Muscle of leg (tissue), 11 donors: Measurements from ENCODE around the gene HIPK2. TPM values are rescaled to one million over a fixed set of nuclear protein-coding genes. Genes with fewer than 3 reads are reported as not detected.

Experiments
- DNase-seq: peaks from one replicate; pipeline ENCODE4 v3.0.0; 2013
- H3K27ac ChIP-seq: one replicate; pipeline ENCODE4 v1.5.1; 2013; ENCODE audit warnings: mild to moderate bottlenecking, low read length, control low read depth
- H3K27me3 ChIP-seq: one replicate; pipeline ENCODE4 v1.6.1; 2013; ENCODE audit warnings: low read length; ENCODE audit not compliant: control insufficient read depth, insufficient read depth
- H3K36me3 ChIP-seq: one replicate; pipeline ENCODE4 v1.6.1; 2013; ENCODE audit warnings: low read length; ENCODE audit not compliant: control insufficient read depth, insufficient read depth
- H3K4me1 ChIP-seq: one replicate; pipeline ENCODE4 v1.6.1; 2013; ENCODE audit warnings: low read length; ENCODE audit not compliant: control insufficient read depth, insufficient read depth
- H3K4me3 ChIP-seq: one replicate; pipeline ENCODE4 v1.5.1; 2013; ENCODE audit warnings: low read length, control low read depth
- H3K9me3 ChIP-seq: replicated peaks from 2 replicates; pipeline ENCODE4 v1.6.1; 2013; ENCODE audit warnings: low read depth, low read length; ENCODE audit not compliant: control insufficient read depth
- WGBS: methylation state at CpG from one replicate; pipeline ENCODE4 v1.1.5; 2013; ENCODE audit warnings: missing lambda C conversion rate; ENCODE audit not compliant: insufficient coverage; 5-methylcytosine and 5-hydroxymethylcytosine counted together
- polyA plus RNA-seq, 8 donors: library from polyadenylated mRNA; unstranded; fragments of 120-200 nt; gene quantifications; one replicate each; pipeline versions ENCODE4 v1.2.1 to v1.2.3, GENCODE V29; 2013; ENCODE audit warnings: inconsistent platforms in 1 of 8, low replicate concordance in 1 of 8; ENCODE audit not compliant: insufficient read length in 8 of 8, insufficient read depth in 1 of 8
- total RNA-seq: library from RNA; stranded (reverse); fragments of 120-200 nt; gene quantifications from one replicate; pipeline ENCODE4 v1.2.4, GENCODE V29; 2013

Gene HIPK2
- total and polyA plus RNA-seq, 9 donors, result 6.6 to 14.2 (median 10.3) TPM

- Histone ChIP-seq H3K27ac (no peak overlapping the region), H3K9me3 (no peaks in the 10 kb centered on the region), H3K4me3 (no peak overlapping the region), H3K4me1 (peaks cover 16% of the 10 kb centered on the region), H3K27me3 (no peaks in the 10 kb centered on the region), H3K36me3 (peaks cover 5% of the 10 kb centered on the region)
- 87% methylated on average over 10 of the region's 11 CpGs for WGBS
- no peak for DNase-seq
These were observed 24.1 kb downstream of the HIPK2 start for GRCh38 chr7:139753693-139754111.

GRCh38 chr7:139753081-139753692 is 24.6 kb downstream of the HIPK2 start:
- H3K4me1 ChIP-seq, result peaks cover 16% of the 10 kb centered on the region
- no peaks in the 10 kb centered on the region for H3K9me3 ChIP-seq
- no peak overlapping the region for H3K4me3 ChIP-seq
- WGBS, result 63% methylated on average over 3 of the region's 7 CpGs
- no peak for DNase-seq
- peaks cover 5% of the 10 kb centered on the region for H3K36me3 ChIP-seq
- H3K27ac ChIP-seq, result no peak overlapping the region
- no peaks in the 10 kb centered on the region for H3K27me3 ChIP-seq

GRCh38 chr7:139752604-139753003 is 25.2 kb downstream of the HIPK2 start:
- peaks cover 16% of the 10 kb centered on the region for H3K4me1 ChIP-seq
- DNase-seq, result no peak

GRCh38 chr7:139752148-139752547 is 25.6 kb downstream of the HIPK2 start:
- peaks cover 16% of the 10 kb centered on the region for H3K4me1 ChIP-seq

More at GRCh38 chr7:139752604-139753003, 25.2 kb downstream of the HIPK2 start:
- Histone ChIP-seq H3K36me3 (peaks cover 5% of the 10 kb centered on the region), H3K27me3 (no peaks in the 10 kb centered on the region), H3K4me3 (no peak overlapping the region), H3K27ac (no peak overlapping the region), H3K9me3 (no peaks in the 10 kb centered on the region)
- no CpG with 5 or more reads among the region's 5 CpGs for WGBS

GRCh38 chr7:139750459-139751095 is 27.2 kb downstream of the HIPK2 start:
- 89% methylated on average over 1 of the region's 6 CpGs for WGBS
- no peaks in the 10 kb centered on the region for H3K27me3 ChIP-seq
- H3K27ac ChIP-seq, result no peak overlapping the region
- no peak for DNase-seq
- H3K4me3 ChIP-seq, result no peak overlapping the region
- H3K9me3 ChIP-seq, result no peaks in the 10 kb centered on the region
- peaks cover 22% of the 10 kb centered on the region for H3K4me1 ChIP-seq
- H3K36me3 ChIP-seq, result peaks cover 5% of the 10 kb centered on the region

More at GRCh38 chr7:139752148-139752547, 25.6 kb downstream of the HIPK2 start:
- DNase-seq, result no peak
- Histone ChIP-seq H3K36me3 (peaks cover 5% of the 10 kb centered on the region), H3K27ac (no peak overlapping the region), H3K27me3 (no peaks in the 10 kb centered on the region), H3K9me3 (no peaks in the 10 kb centered on the region), H3K4me3 (no peak overlapping the region)
- 70% methylated on average over 5 of the region's 5 CpGs for WGBS

- no peak overlapping the region for H3K4me3 ChIP-seq
- H3K27ac ChIP-seq, result no peak overlapping the region
- WGBS, result 95% methylated on average over 6 of the region's 10 CpGs
- no peaks in the 10 kb centered on the region for H3K9me3 ChIP-seq
- H3K4me1 ChIP-seq, result peaks cover 23% of the 10 kb centered on the region
- no peaks in the 10 kb centered on the region for H3K27me3 ChIP-seq
- no peak for DNase-seq
- no peaks in the 10 kb centered on the region for H3K36me3 ChIP-seq
These were observed 28.3 kb downstream of the HIPK2 start for GRCh38 chr7:139749545-139749944.

- Histone ChIP-seq H3K4me1 (peaks cover 22% of the 10 kb centered on the region), H3K4me3 (no peak overlapping the region), H3K36me3 (no peaks in the 10 kb centered on the region), H3K9me3 (no peaks in the 10 kb centered on the region), H3K27me3 (no peaks in the 10 kb centered on the region), H3K27ac (no peak overlapping the region)
- no peak for DNase-seq
- 100% methylated on average over 1 of the region's 5 CpGs for WGBS
These were observed 28.9 kb downstream of the HIPK2 start for GRCh38 chr7:139748941-139749340.

GRCh38 chr7:139748373-139748765 is 29.4 kb downstream of the HIPK2 start:
- no peak for DNase-seq
- no peak overlapping the region for H3K4me3 ChIP-seq

GRCh38 chr7:139747662-139748372 is 30.0 kb downstream of the HIPK2 start:
- WGBS, result 82% methylated on average over 9 of the region's 13 CpGs
- H3K27ac ChIP-seq, result no peak overlapping the region
- H3K4me1 ChIP-seq, result peaks cover 17% of the 10 kb centered on the region

More at GRCh38 chr7:139748373-139748765, 29.4 kb downstream of the HIPK2 start:
- Histone ChIP-seq H3K27ac (no peak overlapping the region), H3K9me3 (no peaks in the 10 kb centered on the region), H3K36me3 (no peaks in the 10 kb centered on the region), H3K27me3 (no peaks in the 10 kb centered on the region), H3K4me1 (peaks cover 20% of the 10 kb centered on the region)
- 81% methylated on average over 8 of the region's 9 CpGs for WGBS

GRCh38 chr7:139746652-139747051 is 31.1 kb downstream of the HIPK2 start:
- Histone ChIP-seq H3K4me3 (no peak overlapping the region), H3K4me1 (peaks cover 10% of the 10 kb centered on the region), H3K27me3 (no peaks in the 10 kb centered on the region), H3K27ac (no peak overlapping the region), H3K36me3 (no peaks in the 10 kb centered on the region), H3K9me3 (no peaks in the 10 kb centered on the region)
- 84% methylated on average over 7 of the region's 8 CpGs for WGBS
- DNase-seq, result no peak

More at GRCh38 chr7:139747662-139748372, 30.0 kb downstream of the HIPK2 start:
- no peak overlapping the region for H3K4me3 ChIP-seq
- no peak for DNase-seq
- no peaks in the 10 kb centered on the region for H3K9me3 ChIP-seq
- H3K27me3 ChIP-seq, result no peaks in the 10 kb centered on the region
- no peaks in the 10 kb centered on the region for H3K36me3 ChIP-seq
